ENCODE measurements around the gene CDKL1.

Gene CDKL1

GRCh38 chr14:50288146-50288545 is 108.5 kb downstream of the CDKL1 start:
- DNase-seq (ENCODE audit: low read depth in 3 of 3, low spot score in 1 of 3) = no peak

GRCh38 chr14:50285861-50286260 is 110.8 kb downstream of the CDKL1 start:
- no peak for DNase-seq (ENCODE audit: low read depth in 3 of 3, low spot score in 1 of 3)
